ENCODE data around the gene DHX8.

DNA sequence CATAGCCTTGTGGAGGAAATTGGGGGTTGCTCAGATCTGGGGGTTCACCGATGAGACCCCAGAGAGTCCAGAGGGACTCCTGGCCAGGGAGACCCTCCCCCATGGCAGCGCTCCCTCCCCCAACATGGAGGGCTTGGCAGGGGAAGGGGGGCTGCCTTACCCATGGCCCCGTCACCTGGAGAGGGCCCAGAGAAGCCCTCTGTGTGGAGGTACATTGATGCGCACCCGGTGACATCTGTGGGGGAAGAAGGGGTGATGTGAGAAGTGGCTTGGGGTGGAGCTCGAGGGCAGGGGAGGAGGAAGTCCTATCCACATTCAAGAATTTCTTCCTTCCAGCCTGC is 46.1 kb downstream of the DHX8 start:
- no peak for TF ChIP-seq CTCF (conservative IDR thresholded peaks at IDR 0.05; ENCODE audit: low read depth, low read length)
- TF ChIP-seq EZH2phosphoT487 (IDR thresholded peaks at IDR 0.05; ENCODE audit: borderline replicate concordance, low read length): no peak
